Activated T-helper 1 cell treated with anti-CD3 and anti-CD28 coated beads, Interleukin-12 subunit alpha, Interleukin-12 subunit beta, Interleukin-2, Interleukin-4 antibody, amounts not matched to agents 30 ng/mL and 10 ng/mL and 1 ng/mL, durations not matched to agents 14 hours and 24 hours and 36 hours (primary cell): Measurements from ENCODE around the gene ZNRF3. TPM values are rescaled to one million over a fixed set of nuclear protein-coding genes. Genes with fewer than 3 reads are reported as not detected.

Experiments used
- DNase-seq: peaks from one replicate; pipeline ENCODE4 v3.0.0; 2021; ENCODE audit warnings: low spot score
- H3K27ac Mint-ChIP-seq: one replicate; pipeline ENCODE4 v1.8.0; 2021; ENCODE audit warnings: mild to moderate bottlenecking, mixed read lengths
- H3K27me3 Mint-ChIP-seq: one replicate; pipeline ENCODE4 v1.8.0; 2022; ENCODE audit warnings: mild to moderate bottlenecking, moderate library complexity, mixed read lengths; ENCODE audit not compliant: insufficient read depth
- H3K36me3 Mint-ChIP-seq: one replicate; pipeline ENCODE4 v1.8.0; 2021; ENCODE audit warnings: low read depth, mixed read lengths
- H3K4me1 Mint-ChIP-seq: one replicate; pipeline ENCODE4 v1.8.0; 2021; ENCODE audit warnings: low read depth, mixed read lengths
- H3K4me3 Mint-ChIP-seq: one replicate; pipeline ENCODE4 v1.8.0; 2021; ENCODE audit warnings: mild to moderate bottlenecking, moderate library complexity, mixed read lengths
- H3K9me3 Mint-ChIP-seq: one replicate; pipeline ENCODE4 v1.8.0; 2021; ENCODE audit warnings: mixed read lengths
- intact Hi-C: fragments of 100-400 bp; cut with micrococcal nuclease; formaldehyde crosslinking; loops from one replicate; pipeline ENCODE4 v1.15.1; 2024
- total RNA-seq: library from RNA; stranded (reverse); gene quantifications from 2 replicates; pipeline ENCODE4 v1.2.3, GENCODE V29; 2022

ZNRF3 gene
- total RNA-seq, 1 donor from 2014 or later: 2.1 TPM

DNA sequence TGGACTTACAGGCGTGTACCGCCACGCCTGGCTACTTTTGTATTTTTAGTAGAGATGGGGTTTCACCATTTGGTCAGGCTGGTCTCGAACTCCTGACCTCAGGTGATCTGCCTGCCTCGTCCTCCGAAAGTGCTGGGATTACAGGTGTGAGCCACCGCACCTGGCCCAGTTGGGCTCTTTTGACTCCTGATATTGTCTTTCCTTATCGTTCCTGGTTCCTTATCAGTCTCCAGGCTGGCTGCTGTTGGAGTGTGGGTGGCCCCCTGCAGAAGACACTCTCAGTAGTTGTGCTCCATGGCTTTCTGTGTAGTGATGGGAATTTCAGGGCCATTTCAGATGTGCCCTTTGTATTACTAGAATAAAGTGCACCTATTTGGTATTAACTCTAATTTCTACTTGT, 123.0 kb downstream of the ZNRF3 start:
- no peak overlapping the region for H3K27ac Mint-ChIP-seq

DNA sequence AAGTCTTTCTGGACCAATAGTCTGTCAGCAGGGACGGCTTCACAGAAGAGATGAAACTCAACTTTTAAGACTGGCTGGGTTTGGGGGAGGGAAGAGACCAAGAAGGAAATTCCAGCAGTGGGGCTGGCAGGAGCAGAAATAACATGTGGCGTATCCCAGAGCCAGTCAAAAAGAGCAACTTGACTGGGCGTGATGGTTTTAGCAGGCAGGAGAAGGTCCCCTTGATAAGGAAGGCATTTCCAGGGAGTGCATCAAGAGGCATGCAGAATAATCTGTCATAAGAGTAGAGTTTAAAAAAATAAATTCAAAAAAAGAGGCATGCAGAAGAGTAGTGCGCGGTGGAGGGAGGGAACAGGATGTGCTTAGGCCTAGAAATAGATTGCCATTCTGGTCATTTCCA, 125.8 kb downstream of the ZNRF3 start:
- Mint-ChIP-seq H3K27me3 (peaks cover 34% of the 10 kb centered on the region), H3K36me3 (no peaks in the 10 kb centered on the region), H3K27ac (no peak overlapping the region), H3K4me1 (no peaks in the 10 kb centered on the region), H3K4me3 (no peak overlapping the region), H3K9me3 (no peaks in the 10 kb centered on the region)
- intact Hi-C loops: no loop called here
- DNase-seq: no peak

More for the DNA sequence above, 123.0 kb downstream of the ZNRF3 start:
- Mint-ChIP-seq H3K36me3 (no peaks in the 10 kb centered on the region), H3K9me3 (no peaks in the 10 kb centered on the region), H3K27me3 (peaks cover 32% of the 10 kb centered on the region), H3K4me1 (no peaks in the 10 kb centered on the region), H3K4me3 (no peak overlapping the region)
- no peak for DNase-seq
- intact Hi-C loops: no loop called here

DNA sequence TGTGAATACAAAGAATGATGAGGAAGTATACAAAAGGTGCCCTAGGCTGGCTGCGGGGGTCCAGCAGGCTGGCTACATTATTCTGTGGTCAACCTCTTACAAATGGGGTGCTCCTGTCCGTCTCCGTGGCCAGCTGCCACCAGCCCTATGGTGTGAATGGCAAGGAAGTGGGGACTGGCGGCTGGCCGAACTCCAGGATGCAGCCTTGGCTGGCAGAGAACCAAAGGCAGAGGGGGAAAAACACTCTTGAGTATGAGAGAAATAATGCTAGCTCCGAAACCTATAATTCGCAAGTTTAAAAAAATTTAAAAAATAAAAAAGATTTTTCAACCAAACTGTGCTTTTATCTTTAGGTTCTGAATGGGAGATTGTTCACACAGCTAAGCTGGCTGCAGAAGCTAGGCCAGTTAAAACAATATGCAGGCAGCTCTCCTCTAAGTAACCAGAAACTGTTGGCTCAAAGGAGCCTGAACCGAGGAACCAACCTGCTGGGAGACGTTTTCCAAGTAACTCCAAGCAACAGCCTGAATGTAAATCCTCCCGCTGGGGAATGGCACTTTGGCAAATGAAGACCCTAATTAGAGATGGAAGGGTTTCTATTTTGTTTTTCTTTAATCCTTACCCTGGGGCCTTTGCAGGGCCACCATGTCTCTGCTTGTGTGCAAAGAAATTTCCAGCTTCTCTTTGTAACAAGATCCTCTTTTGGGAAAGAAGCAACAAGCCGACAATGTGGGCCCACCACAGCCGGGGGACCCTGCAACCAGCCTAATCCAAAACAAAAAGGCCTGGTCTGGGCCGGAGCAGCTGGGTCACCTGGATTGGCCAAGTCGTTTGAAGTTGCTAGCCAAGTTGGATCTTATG, 128.1 kb downstream of the ZNRF3 start:
- Mint-ChIP-seq H3K27me3 (peaks cover 29% of the 10 kb centered on the region), H3K36me3 (no peaks in the 10 kb centered on the region), H3K27ac (no peak overlapping the region), H3K4me3 (no peak overlapping the region), H3K9me3 (no peaks in the 10 kb centered on the region), H3K4me1 (peaks cover 7% of the 10 kb centered on the region)
- DNase-seq: no peak
- intact Hi-C loops: no loop called here

DNA sequence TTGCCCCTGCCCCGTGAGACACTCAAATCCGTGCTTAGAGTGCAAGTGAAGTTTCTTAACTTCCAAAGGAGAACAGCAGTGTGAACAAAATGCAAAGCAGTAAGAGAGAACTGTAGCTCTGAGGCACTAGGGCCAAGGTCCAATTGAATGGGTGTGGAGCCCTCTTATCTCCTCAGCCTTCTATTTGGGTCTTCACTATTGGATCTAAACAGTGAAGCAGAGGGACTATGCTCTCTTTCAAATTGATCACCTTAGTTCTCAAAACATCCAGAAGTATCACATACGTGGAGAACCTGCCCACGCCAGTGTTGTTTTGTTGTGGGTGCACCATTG, 128.7 kb downstream of the ZNRF3 start:
- DNase-seq: no peak
- Mint-ChIP-seq H3K27ac (no peak overlapping the region), H3K36me3 (no peaks in the 10 kb centered on the region), H3K4me1 (peaks cover 8% of the 10 kb centered on the region), H3K27me3 (peaks cover 28% of the 10 kb centered on the region), H3K4me3 (no peak overlapping the region), H3K9me3 (no peaks in the 10 kb centered on the region)
- intact Hi-C loops: no loop called here

DNA sequence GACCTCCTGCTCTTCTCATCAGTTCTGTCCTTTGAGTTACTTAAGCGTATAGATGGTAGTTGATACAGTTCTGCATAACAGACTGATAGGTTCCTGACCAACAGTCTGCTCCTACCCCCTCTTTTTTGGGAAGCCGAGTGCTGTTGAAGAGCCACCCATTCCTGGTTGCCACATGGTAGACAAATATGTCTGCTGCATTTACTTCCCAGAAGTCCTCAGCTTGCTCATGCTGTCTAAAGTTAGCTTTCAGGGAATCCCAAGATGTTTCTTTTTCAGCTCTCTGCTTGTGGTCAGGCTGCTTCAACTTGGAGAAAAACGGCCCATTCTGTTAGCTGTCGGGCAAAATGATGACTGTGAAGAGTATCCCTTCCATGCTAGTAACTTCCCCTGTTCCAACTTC, 129.6 kb downstream of the ZNRF3 start:
- Mint-ChIP-seq H3K4me3 (no peak overlapping the region), H3K9me3 (peaks cover 2% of the 10 kb centered on the region), H3K4me1 (peaks cover 8% of the 10 kb centered on the region), H3K27ac (no peak overlapping the region), H3K36me3 (no peaks in the 10 kb centered on the region), H3K27me3 (peaks cover 30% of the 10 kb centered on the region)
- DNase-seq: no peak
- intact Hi-C loops: no loop called here

DNA sequence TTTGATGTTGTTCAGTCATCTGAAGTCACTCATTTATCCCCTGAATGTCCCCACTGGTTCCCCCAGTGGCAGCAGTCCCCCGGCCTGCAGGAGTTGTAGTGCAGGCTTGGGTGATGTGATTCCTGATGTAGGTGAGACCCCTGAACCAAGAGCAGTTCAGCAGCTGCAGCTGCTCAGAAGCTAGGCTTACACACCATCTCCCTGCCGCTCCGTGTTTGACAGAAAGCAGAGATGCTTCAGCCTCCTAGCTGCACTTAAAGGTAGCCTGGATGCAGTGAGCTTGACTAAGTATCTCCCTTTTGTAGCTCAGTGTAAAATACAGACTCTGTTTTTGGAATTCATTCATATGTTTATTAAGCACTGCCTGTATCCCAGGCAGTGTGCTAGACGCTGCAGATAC, 130.9 kb downstream of the ZNRF3 start:
- Mint-ChIP-seq H3K27ac (no peak overlapping the region), H3K9me3 (peaks cover 9% of the 10 kb centered on the region)
- no peak for DNase-seq

DNA sequence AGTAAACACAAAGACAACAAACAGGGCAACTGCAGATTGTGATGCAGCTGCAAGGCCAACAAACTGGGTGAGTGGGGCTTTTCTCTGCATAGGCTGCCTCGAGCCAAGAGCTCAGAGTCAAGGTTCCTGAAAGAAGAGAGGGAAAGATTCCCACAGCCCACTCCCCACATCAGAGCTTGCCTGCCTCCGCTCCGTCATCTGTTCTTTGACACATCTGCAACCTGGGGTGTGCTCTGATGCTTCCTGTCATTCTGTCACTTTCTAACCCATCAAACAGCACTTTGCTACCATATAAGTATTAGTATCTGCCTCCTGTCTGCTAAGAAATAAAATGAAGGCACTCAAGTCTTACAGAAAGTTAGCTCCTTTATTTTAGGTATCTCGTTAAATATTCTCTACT, 131.4 kb downstream of the ZNRF3 start:
- Mint-ChIP-seq H3K4me1 (peaks cover 8% of the 10 kb centered on the region), H3K36me3 (peaks cover 3% of the 10 kb centered on the region), H3K9me3 (peaks cover 9% of the 10 kb centered on the region), H3K27me3 (peaks cover 29% of the 10 kb centered on the region), H3K27ac (no peak overlapping the region), H3K4me3 (no peak overlapping the region)
- DNase-seq: no peak
- intact Hi-C loops: no loop called here

More for the DNA sequence above, 130.9 kb downstream of the ZNRF3 start:
- Mint-ChIP-seq H3K4me1 (peaks cover 8% of the 10 kb centered on the region), H3K36me3 (peaks cover 3% of the 10 kb centered on the region), H3K4me3 (no peak overlapping the region), H3K27me3 (peaks cover 25% of the 10 kb centered on the region)
- intact Hi-C loops: no loop called here

DNA sequence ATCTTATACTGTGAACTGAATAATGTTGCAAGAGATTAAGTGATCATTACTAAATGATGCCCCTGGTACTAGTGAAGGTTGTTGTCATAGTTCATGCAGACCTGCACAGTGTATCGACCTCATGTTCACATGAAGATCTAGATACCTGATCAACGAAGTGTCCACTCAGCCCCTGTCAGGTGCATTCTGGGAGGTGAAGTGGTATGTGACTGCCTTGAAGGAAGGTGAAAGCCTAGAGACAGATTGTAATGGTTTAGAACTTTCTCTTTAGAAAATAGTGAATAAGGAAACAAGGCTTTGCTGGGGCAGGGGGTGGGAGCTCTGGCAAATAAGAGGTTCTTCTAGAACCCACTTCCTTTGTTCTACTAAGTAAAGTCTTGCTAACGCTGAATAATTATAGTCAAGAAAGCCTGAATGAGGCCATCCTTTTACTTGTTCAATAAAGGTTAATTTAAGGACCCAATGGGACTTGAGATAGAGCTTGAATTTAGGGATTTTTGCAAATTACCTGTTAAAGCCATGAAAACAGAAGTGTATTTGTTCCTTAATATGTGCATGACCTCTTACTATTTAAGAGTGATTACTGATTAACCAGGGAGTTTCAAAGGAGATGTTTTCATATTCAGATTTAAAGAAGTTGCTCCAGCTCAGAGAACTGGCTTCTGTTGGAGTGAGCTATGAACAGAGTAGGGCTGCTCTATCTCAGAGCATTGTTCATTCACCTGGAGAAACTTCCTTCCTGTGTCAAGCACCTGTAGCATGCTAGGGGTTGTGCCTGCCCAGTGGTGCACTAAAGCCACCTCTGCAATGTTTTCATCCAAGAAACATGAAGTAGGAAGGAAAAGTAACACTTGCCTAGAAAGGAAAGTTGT, 132.9 kb downstream of the ZNRF3 start:
- H3K4me3 Mint-ChIP-seq: no peak overlapping the region
- H3K4me1 Mint-ChIP-seq: peaks cover 8% of the 10 kb centered on the region
- DNase-seq: no peak
- H3K9me3 Mint-ChIP-seq: peaks cover 9% of the 10 kb centered on the region
- peaks cover 23% of the 10 kb centered on the region for H3K27me3 Mint-ChIP-seq
- H3K36me3 Mint-ChIP-seq: peaks cover 3% of the 10 kb centered on the region
- no peak overlapping the region for H3K27ac Mint-ChIP-seq
- intact Hi-C loops: no loop called here

DNA sequence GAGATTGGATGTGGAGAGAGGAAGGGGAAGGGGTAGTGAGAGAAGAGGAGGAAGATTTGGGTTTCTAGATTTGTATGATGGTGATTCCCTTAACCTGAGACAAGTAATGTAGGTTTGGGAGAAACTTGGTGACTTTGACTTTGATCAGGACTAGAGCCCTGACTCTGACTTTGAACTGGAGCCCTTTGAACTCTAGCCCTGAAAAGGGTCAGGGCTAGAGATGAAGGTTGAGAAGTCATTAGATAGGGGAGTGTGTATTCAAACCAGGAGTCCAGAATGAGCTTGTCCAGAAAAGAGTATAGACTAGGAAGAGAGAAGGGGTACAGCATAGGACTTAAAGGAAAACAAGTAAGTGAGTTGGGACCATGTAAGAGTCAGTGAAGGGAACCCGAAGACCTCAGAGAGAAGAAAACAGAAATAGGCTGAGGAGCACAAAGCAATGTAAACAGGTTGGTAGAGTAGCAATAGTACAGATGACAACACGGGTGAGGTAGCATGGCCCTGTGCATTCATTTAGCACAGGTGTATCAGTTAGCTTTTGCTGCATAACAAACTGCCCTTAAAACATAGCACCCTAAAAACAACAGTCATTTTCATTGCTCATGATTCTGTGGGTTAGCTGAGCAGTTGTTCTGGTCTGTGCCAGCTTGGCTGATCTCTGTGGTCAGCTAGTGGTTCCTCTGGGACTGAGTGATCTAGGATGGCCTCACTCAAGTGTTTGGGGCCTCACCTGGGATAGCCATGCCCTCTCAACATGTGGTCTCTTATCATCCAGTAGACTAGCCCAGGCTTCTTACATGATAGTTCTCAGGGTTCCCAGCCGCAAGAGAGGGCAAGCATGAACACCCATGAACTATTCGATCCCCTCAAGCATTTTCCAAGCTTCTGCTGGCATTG, 135.2 kb downstream of the ZNRF3 start:
- no peak for DNase-seq
- intact Hi-C loops: no loop called here
- Mint-ChIP-seq H3K9me3 (peaks cover 9% of the 10 kb centered on the region), H3K27ac (no peak overlapping the region), H3K36me3 (peaks cover 3% of the 10 kb centered on the region), H3K27me3 (peaks cover 32% of the 10 kb centered on the region), H3K4me3 (no peak overlapping the region), H3K4me1 (peaks cover 8% of the 10 kb centered on the region)

DNA sequence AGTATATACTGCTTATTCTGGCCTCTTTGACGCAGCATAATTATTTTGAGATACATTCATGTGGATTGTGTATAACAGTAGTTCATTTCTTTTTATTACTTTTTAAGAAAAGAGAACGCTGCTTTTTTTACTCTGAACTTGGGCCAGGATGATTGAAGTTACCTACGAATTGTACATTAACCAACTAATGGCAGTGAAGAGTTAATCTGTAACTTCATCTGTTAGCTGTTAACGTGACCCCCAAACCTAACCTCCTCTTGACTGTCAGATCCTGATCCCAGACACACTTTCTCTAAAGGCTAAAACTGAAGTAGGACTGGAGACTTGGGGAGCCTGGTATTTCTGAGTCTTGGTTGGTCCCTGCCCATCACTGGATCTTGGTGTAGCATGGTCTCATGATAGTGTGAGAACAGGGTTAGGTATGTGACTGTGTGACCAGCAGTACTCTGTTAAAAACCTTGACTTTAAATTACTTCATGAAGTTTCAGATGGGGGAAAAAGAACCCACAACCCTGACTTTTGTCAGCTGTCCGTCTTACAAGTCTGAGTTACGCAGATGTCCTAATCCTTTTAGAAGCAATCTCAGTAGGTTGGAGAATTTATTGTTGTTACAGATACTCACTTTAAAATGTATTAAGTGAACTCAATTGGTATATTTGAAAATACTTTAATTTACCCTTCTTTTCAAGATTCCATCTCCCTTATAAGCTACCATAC, 138.9 kb downstream of the ZNRF3 start:
- H3K27ac Mint-ChIP-seq: no peak overlapping the region
- H3K4me1 Mint-ChIP-seq: no peaks in the 10 kb centered on the region
- DNase-seq: no peak
- H3K9me3 Mint-ChIP-seq: peaks cover 9% of the 10 kb centered on the region
- no peak overlapping the region for H3K4me3 Mint-ChIP-seq
- peaks cover 3% of the 10 kb centered on the region for H3K36me3 Mint-ChIP-seq
- peaks cover 32% of the 10 kb centered on the region for H3K27me3 Mint-ChIP-seq
- intact Hi-C loops: no loop called here

DNA sequence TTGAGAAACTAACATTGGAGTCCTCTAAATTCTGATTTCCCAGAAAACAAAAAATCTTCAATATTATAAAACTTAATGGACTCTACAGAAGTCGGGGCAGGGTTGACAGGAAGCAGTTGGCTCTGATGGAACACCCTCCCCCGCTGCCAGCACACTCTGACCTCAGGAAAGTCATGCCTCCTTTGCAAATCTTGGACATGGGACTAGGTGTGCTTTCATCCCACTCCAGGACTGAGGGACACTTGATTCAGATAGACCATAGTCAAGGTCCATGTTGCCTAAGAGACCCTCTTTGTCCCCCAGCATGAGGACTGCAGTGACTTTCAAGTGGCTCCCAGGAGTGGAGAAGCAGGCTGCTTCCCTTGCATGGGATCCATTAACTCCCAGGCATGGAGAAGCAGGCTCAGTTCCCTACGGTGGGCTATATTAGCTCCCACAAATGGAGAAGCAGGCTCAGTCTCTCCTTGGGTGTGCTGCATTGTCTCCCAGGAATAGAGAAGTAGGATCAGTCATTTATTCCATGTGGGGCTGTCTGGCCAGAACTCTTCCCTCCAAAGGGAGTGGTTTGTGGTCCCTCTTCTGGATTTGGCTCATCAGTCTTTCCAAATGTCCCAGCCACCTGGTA, 139.9 kb downstream of the ZNRF3 start:
- DNase-seq: no peak
- peaks cover 36% of the 10 kb centered on the region for H3K27me3 Mint-ChIP-seq
- H3K36me3 Mint-ChIP-seq: peaks cover 3% of the 10 kb centered on the region
- no peaks in the 10 kb centered on the region for H3K4me1 Mint-ChIP-seq
- H3K9me3 Mint-ChIP-seq: peaks cover 4% of the 10 kb centered on the region
- no peak overlapping the region for H3K4me3 Mint-ChIP-seq
- H3K27ac Mint-ChIP-seq: no peak overlapping the region
- intact Hi-C loops: no loop called here

DNA sequence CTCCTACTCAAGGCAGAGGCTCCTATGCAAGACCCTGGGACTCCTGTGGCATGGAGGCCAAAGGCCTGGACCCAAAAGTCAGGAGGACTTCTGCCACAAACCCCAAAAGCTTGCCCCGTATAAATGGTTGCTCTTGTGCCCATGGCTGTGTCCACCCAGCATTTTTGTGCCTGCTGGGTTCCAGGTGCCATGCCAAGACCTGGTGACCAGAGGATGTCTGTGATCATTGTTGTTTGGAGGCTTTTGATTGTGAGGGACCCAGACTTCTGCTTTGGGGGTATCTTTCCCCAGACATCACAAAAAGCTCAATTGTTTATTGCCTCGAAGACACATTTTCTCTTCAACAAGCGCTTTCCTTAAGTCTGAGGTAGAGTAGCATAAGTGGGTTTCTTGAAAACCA, 143.2 kb downstream of the ZNRF3 start:
- no peak overlapping the region for H3K27ac Mint-ChIP-seq
- H3K27me3 Mint-ChIP-seq: peaks cover 59% of the 10 kb centered on the region
- peaks cover 4% of the 10 kb centered on the region for H3K4me1 Mint-ChIP-seq
- no peaks in the 10 kb centered on the region for H3K36me3 Mint-ChIP-seq
- no peaks in the 10 kb centered on the region for H3K9me3 Mint-ChIP-seq
- H3K4me3 Mint-ChIP-seq: no peak overlapping the region
- no peak for DNase-seq
- intact Hi-C loops: no loop called here
